Endothelial cell of umbilical vein (primary cell): Measurements from ENCODE around the gene LPAR1. TPM values are rescaled to one million over a fixed set of nuclear protein-coding genes. Genes with fewer than 3 reads are reported as not detected.

ENCODE experiments used
- BruUV-seq: library from RNA; stranded (reverse); fragments of 400-500 nt; replicated peaks from 2 replicates; lab custom pipeline; 2021; lab: Mats Ljungman, UMichigan
- CTCF ChIA-PET: fragments of 300-600, 350-600 bp; sonication (Branson Sonifier 250); formaldehyde crosslinking; loops from one replicate; lab custom pipeline; 2021; ENCODE audit warnings: antibody characterized with exemption, inconsistent platforms; lab: Charles Lee
- POLR2A ChIA-PET: fragments of 300-600, 350-600 bp; sonication (Branson Sonifier 250); formaldehyde crosslinking; loops from one replicate; lab custom pipeline; 2021; ENCODE audit warnings: antibody characterized with exemption, inconsistent platforms; lab: Charles Lee
- DNase-seq: peaks from one replicate; pipeline ENCODE4 v3.0.0-alpha.2; 2011; ENCODE audit warnings: low read depth, low spot score
- FAIRE-seq: peaks from 2 replicates; lab custom pipeline; 2011; peaks lifted over from hg19 to GRCh38; lab: Jason Lieb, UNC
- H2AFZ ChIP-seq: 2 replicates; pipeline ENCODE4 v1.6.0; 2012; ENCODE audit warnings: low read depth, low read length, control low read depth, inconsistent platforms
- H3K27ac ChIP-seq: 2 replicates; pipeline ENCODE4 v1.5.1; 2011; ENCODE audit warnings: low read depth, mild to moderate bottlenecking, control low read depth, low read length, moderate library complexity; ENCODE audit not compliant: insufficient read depth
- H3K27me3 ChIP-seq, 2 experiments: 2 replicates each; pipeline versions ENCODE4 v1.6.0 to v1.6.1; 2011; ENCODE audit warnings: low read length in 2 of 2, mixed read lengths in 1 of 2; ENCODE audit not compliant: control insufficient read depth in 2 of 2, insufficient read depth in 2 of 2
- H3K36me3 ChIP-seq, 2 experiments: 2 replicates in 1 of 2; 3 replicates in 1 of 2; pipeline ENCODE4 v1.5.1; 2011; ENCODE audit warnings: low read length in 2 of 2, mild to moderate bottlenecking in 1 of 2, moderate library complexity in 1 of 2; ENCODE audit not compliant: control insufficient read depth in 2 of 2, insufficient read depth in 2 of 2; ENCODE audit errors: extremely low read depth in 1 of 2
- H3K4me1 ChIP-seq: 3 replicates; pipeline ENCODE4 v1.5.1; 2011; ENCODE audit warnings: mild to moderate bottlenecking, low read length; ENCODE audit not compliant: control insufficient read depth, insufficient read depth; ENCODE audit errors: extremely low read depth
- H3K4me2 ChIP-seq: 2 replicates; pipeline ENCODE4 v1.6.1; 2011; ENCODE audit warnings: low read length, control low read depth, mixed read lengths; ENCODE audit not compliant: insufficient read depth
- H3K4me3 ChIP-seq, 3 experiments: fragments of 200-600 bp in 1 of 3; sonication (generic), shearing (Covaris generic) in 1 of 3; replicated peaks in 1 of 3; 2 replicates each; pipeline ENCODE4 v1.5.1; 2011 to 2016; ENCODE audit warnings: control low read depth in 3 of 3, low read length in 3 of 3, mild to moderate bottlenecking in 2 of 3, inconsistent platforms in 1 of 3, low read depth in 1 of 3, moderate library complexity in 1 of 3; ENCODE audit not compliant: insufficient read depth in 1 of 3
- H3K79me2 ChIP-seq: 2 replicates; pipeline ENCODE4 v1.6.0; 2012; ENCODE audit warnings: low read length, inconsistent platforms; ENCODE audit not compliant: control insufficient read depth, insufficient read depth
- H3K9ac ChIP-seq: replicated peaks from 2 replicates; pipeline ENCODE3; 2011; ENCODE audit warnings: low read length, control low read depth; ENCODE audit not compliant: insufficient read depth; ENCODE audit errors: extremely low read depth
- H3K9me1 ChIP-seq: replicated peaks from 3 replicates; pipeline ENCODE4 v1.6.0; 2011; ENCODE audit warnings: mild to moderate bottlenecking, low read length; ENCODE audit not compliant: control insufficient read depth, insufficient read depth; ENCODE audit errors: extremely low read depth
- H3K9me3 ChIP-seq: replicated peaks from 2 replicates; pipeline ENCODE4 v1.5.1; 2012; ENCODE audit warnings: low read length, inconsistent platforms; ENCODE audit not compliant: control insufficient read depth, insufficient read depth
- H4K20me1 ChIP-seq: replicated peaks from 2 replicates; pipeline ENCODE3; 2011; ENCODE audit warnings: mild to moderate bottlenecking, low read length; ENCODE audit not compliant: control insufficient read depth, insufficient read depth; ENCODE audit errors: extremely low read depth
- CTCF ChIP-seq, 2 donors: IDR thresholded peaks; 1 replicate in 1 of 2; 2 replicates in 1 of 2; pipeline ENCODE4 v1.5.1; 2011; ENCODE audit warnings: low read length in 2 of 2, mild to moderate bottlenecking in 2 of 2, moderate library complexity in 2 of 2, control low read depth in 1 of 2, inconsistent platforms in 1 of 2, low read depth in 1 of 2; ENCODE audit not compliant: insufficient read depth in 1 of 2; ENCODE audit errors: extremely low read depth in 1 of 2
- MAX ChIP-seq: IDR thresholded peaks from 2 replicates; pipeline ENCODE4 v1.6.1; 2011; ENCODE audit not compliant: insufficient read depth, insufficient read length
- dilution Hi-C: fragments of 300-500 bp; cut with MboI; formaldehyde crosslinking; loops from one replicate; pipeline ENCODE4 v1.15.0; 2019; ENCODE audit warnings: low sequenced_read_pairs; ENCODE audit not compliant: extremely low pct_ligation_motif_present
- intact Hi-C: fragments of 100-400 bp; cut with micrococcal nuclease; formaldehyde crosslinking; loops from one replicate; pipeline ENCODE4 v1.10.0; 2022
- polyA plus RNA-seq, 4 experiments: library from polyadenylated mRNA; depleted of rRNA in 3 of 4; stranded (reverse) in 3 of 4; unstranded in 1 of 4; fragments of >200 nt; gene quantifications; 2 replicates each; pipeline versions ENCODE4 v1.2.1 to v1.2.3, GENCODE V29; 2011 to 2012; ENCODE audit warnings: missing spikeins in 1 of 4
- total RNA-seq: library from RNA; stranded (reverse); gene quantifications from 2 replicates; pipeline ENCODE4 v1.2.3, GENCODE V29; 2021

LPAR1 gene
- total and polyA plus RNA-seq, 2 donors (not counting 3 experiments of a cell fraction or from before 2014, with no cell fraction given): 0.88 to 3.0 TPM

- no peak for TF ChIP-seq CTCF (IDR thresholded peaks at IDR 0.05; ENCODE audit: extremely low read depth in 1 of 2, insufficient read depth in 1 of 2, low read depth in 1 of 2, low read length in 2 of 2)
- TF ChIP-seq MAX: no peak
- H4K20me1 ChIP-seq: no peaks in the 10 kb centered on the region
- H3K4me1 ChIP-seq: no peaks in the 10 kb centered on the region
- no peak for DNase-seq
- no TSS peak for BruUV-seq
- no peak overlapping the region for H3K4me2 ChIP-seq
- no peaks in the 10 kb centered on the region for H3K9me1 ChIP-seq
- no peaks in the 10 kb centered on the region for H3K27me3 ChIP-seq
- ChIA-PET POLR2A (no interaction called here), CTCF (no interaction called here)
- no peak overlapping the region for H3K4me3 ChIP-seq
- no peaks in the 10 kb centered on the region for H3K79me2 ChIP-seq
- no peak overlapping the region for H3K9ac ChIP-seq
- H2AFZ ChIP-seq: no peak overlapping the region
- no peaks in the 10 kb centered on the region for H3K36me3 ChIP-seq
- no peak for FAIRE-seq
- H3K27ac ChIP-seq: no peak overlapping the region
- dilution Hi-C loops: no loop called here
- intact Hi-C loops: no loop called here
- no peaks in the 10 kb centered on the region for H3K9me3 ChIP-seq
Measured at GRCh38 chr9:110894731-110895130, 143.5 kb downstream of the LPAR1 start.

- no peaks in the 10 kb centered on the region for H3K79me2 ChIP-seq
- TF ChIP-seq CTCF (IDR thresholded peaks at IDR 0.05; ENCODE audit: extremely low read depth in 1 of 2, insufficient read depth in 1 of 2, low read depth in 1 of 2, low read length in 2 of 2): no peak
- dilution Hi-C loops (no loop called here), intact Hi-C loops (no loop called here)
- H3K36me3 ChIP-seq: no peaks in the 10 kb centered on the region
- no peaks in the 10 kb centered on the region for H4K20me1 ChIP-seq
- FAIRE-seq (no peak), DNase-seq (no peak)
- BruUV-seq: no TSS peak
- H3K9me1 ChIP-seq: no peaks in the 10 kb centered on the region
- no peaks in the 10 kb centered on the region for H3K4me1 ChIP-seq
- ChIA-PET CTCF (no interaction called here), POLR2A (no interaction called here)
- no peak overlapping the region for H3K4me3 ChIP-seq
- no peaks in the 10 kb centered on the region for H3K27me3 ChIP-seq
- H3K27ac ChIP-seq: no peak overlapping the region
- no peak overlapping the region for H3K4me2 ChIP-seq
- no peak overlapping the region for H2AFZ ChIP-seq
- H3K9me3 ChIP-seq: no peaks in the 10 kb centered on the region
- no peak overlapping the region for H3K9ac ChIP-seq
Measured at GRCh38 chr9:110892689-110893088, 145.6 kb downstream of the LPAR1 start.
